H9 (cell line): ENCODE results near the gene SLAMF7. TPM values are rescaled to one million over a fixed set of nuclear protein-coding genes. Genes with fewer than 3 reads are reported as not detected.

Source experiments
- DNase-seq: peaks from one replicate; pipeline ENCODE4 v3.0.0-alpha.2; 2017
- H2AFZ ChIP-seq: one replicate; pipeline ENCODE4 v1.6.1; 2013; ENCODE audit warnings: mild to moderate bottlenecking, low read length, control low read depth, moderate library complexity
- H2AK5ac ChIP-seq: 2 replicates; pipeline ENCODE4 v1.6.1; 2013; ENCODE audit warnings: low read length, control low read depth, mixed read lengths; ENCODE audit not compliant: insufficient read length
- H2BK120ac ChIP-seq: one replicate; pipeline ENCODE4 v1.6.1; 2013; ENCODE audit warnings: low read depth, mild to moderate bottlenecking, low read length, control low read depth, inconsistent platforms; ENCODE audit not compliant: poor library complexity, severe bottlenecking
- H2BK12ac ChIP-seq: 2 replicates; pipeline ENCODE4 v1.6.1; 2013; ENCODE audit warnings: low read length, control low read depth, mixed read lengths, low read depth; ENCODE audit not compliant: insufficient read length
- H2BK15ac ChIP-seq: 2 replicates; pipeline ENCODE4 v1.6.1; 2013; ENCODE audit warnings: low read depth, low read length, control low read depth
- H2BK20ac ChIP-seq: one replicate; pipeline ENCODE4 v1.6.1; 2013; ENCODE audit warnings: low read depth, mild to moderate bottlenecking, low read length, control low read depth, inconsistent platforms; ENCODE audit not compliant: poor library complexity, severe bottlenecking
- H2BK5ac ChIP-seq: 2 replicates; pipeline ENCODE4 v1.6.1; 2013; ENCODE audit warnings: low read length, control low read depth, mixed read lengths; ENCODE audit not compliant: insufficient read length
- H3K14ac ChIP-seq: 2 replicates; pipeline ENCODE4 v1.6.1; 2013; ENCODE audit warnings: low read length, control low read depth; ENCODE audit not compliant: insufficient read depth
- H3K18ac ChIP-seq: 2 replicates; pipeline ENCODE4 v1.6.1; 2013; ENCODE audit warnings: low read depth, mild to moderate bottlenecking, mixed read lengths, low read length, control low read depth; ENCODE audit not compliant: insufficient read length
- H3K23ac ChIP-seq: 2 replicates; pipeline ENCODE4 v1.6.1; 2013; ENCODE audit warnings: low read length, control low read depth, mixed read lengths, low read depth; ENCODE audit not compliant: insufficient read length
- H3K23me2 ChIP-seq: 2 replicates; pipeline ENCODE4 v1.6.1; 2013; ENCODE audit warnings: low read depth, mild to moderate bottlenecking, mixed read lengths, low read length, control low read depth; ENCODE audit not compliant: insufficient read length, poor library complexity, severe bottlenecking
- H3K27ac ChIP-seq: 2 replicates; pipeline ENCODE4 v1.5.1; 2013; ENCODE audit warnings: low read length, control low read depth, mixed read lengths, low read depth; ENCODE audit not compliant: insufficient read length
- H3K27me3 ChIP-seq: 2 replicates; pipeline ENCODE4 v1.6.1; 2013; ENCODE audit warnings: low read length, control low read depth, inconsistent platforms; ENCODE audit not compliant: insufficient read depth
- H3K4ac ChIP-seq: 2 replicates; pipeline ENCODE4 v1.6.1; 2013; ENCODE audit warnings: low read depth, mild to moderate bottlenecking, control low read depth, inconsistent platforms, low read length, moderate library complexity
- H3K4me1 ChIP-seq: 2 replicates; pipeline ENCODE4 v1.6.1; 2013; ENCODE audit warnings: low read length, control low read depth, inconsistent platforms; ENCODE audit not compliant: insufficient read depth
- H3K4me2 ChIP-seq: 2 replicates; pipeline ENCODE4 v1.6.1; 2013; ENCODE audit warnings: low read length, control low read depth, mixed read lengths; ENCODE audit not compliant: insufficient read length, insufficient read depth
- H3K56ac ChIP-seq: 2 replicates; pipeline ENCODE4 v1.6.1; 2013; ENCODE audit warnings: low read depth, mild to moderate bottlenecking, mixed read lengths, low read length, control low read depth; ENCODE audit not compliant: insufficient read length
- H3K79me1 ChIP-seq: 2 replicates; pipeline ENCODE4 v1.6.1; 2013; ENCODE audit warnings: low read depth, mild to moderate bottlenecking, moderate library complexity, low read length, control low read depth, inconsistent platforms; ENCODE audit not compliant: insufficient read depth, poor library complexity, severe bottlenecking
- H3K79me2 ChIP-seq: 2 replicates; pipeline ENCODE4 v1.6.1; 2013; ENCODE audit warnings: low read length, control low read depth, inconsistent platforms; ENCODE audit not compliant: insufficient read depth
- H3K9ac ChIP-seq: 2 replicates; pipeline ENCODE4 v1.6.1; 2013; ENCODE audit warnings: low read length, control low read depth, mixed read lengths; ENCODE audit not compliant: insufficient read length; ENCODE audit errors: extremely low read depth
- H3K9me3 ChIP-seq: one replicate; pipeline ENCODE4 v1.6.1; 2013; ENCODE audit warnings: low read depth, low read length, inconsistent platforms; ENCODE audit not compliant: control insufficient read depth
- H3T11ph ChIP-seq: one replicate; pipeline ENCODE4 v1.6.1; 2013; ENCODE audit warnings: mild to moderate bottlenecking, low read length, control low read depth, inconsistent platforms
- H4K20me1 ChIP-seq: one replicate; pipeline ENCODE4 v1.6.1; 2013; ENCODE audit not compliant: control insufficient read depth, insufficient read length, insufficient read depth
- H4K5ac ChIP-seq: 2 replicates; pipeline ENCODE4 v1.6.1; 2013; ENCODE audit warnings: low read depth, mild to moderate bottlenecking, mixed read lengths, low read length, control low read depth; ENCODE audit not compliant: insufficient read length
- H4K8ac ChIP-seq: replicated peaks from 2 replicates; pipeline ENCODE4 v1.6.1; 2013; ENCODE audit warnings: low read length, control low read depth, mixed read lengths, low read depth; ENCODE audit not compliant: insufficient read length
- H4K91ac ChIP-seq: 2 replicates; pipeline ENCODE4 v1.6.1; 2013; ENCODE audit warnings: low read depth, mild to moderate bottlenecking, moderate library complexity, mixed read lengths, low read length, control low read depth; ENCODE audit not compliant: insufficient read length
- H3K27ac Mint-ChIP-seq, 3 experiments: 2 replicates in 2 of 3; 3 replicates in 1 of 3; pipeline ENCODE4 v1.8.0; 2020 to 2021; ENCODE audit warnings: mixed read lengths in 3 of 3, mild to moderate bottlenecking in 1 of 3, moderate library complexity in 1 of 3
- H3K27me3 Mint-ChIP-seq: 2 replicates; pipeline ENCODE4 v1.8.0; 2021; ENCODE audit warnings: low read depth, mild to moderate bottlenecking, moderate library complexity, mixed read lengths
- H3K36me3 Mint-ChIP-seq, 3 experiments: 2 replicates in 2 of 3; 3 replicates in 1 of 3; pipeline ENCODE4 v1.8.0; 2020 to 2021; ENCODE audit warnings: low read depth in 3 of 3, mixed read lengths in 3 of 3; ENCODE audit not compliant: insufficient read depth in 1 of 3
- H3K4me1 Mint-ChIP-seq, 2 experiments: 2 replicates each; pipeline ENCODE4 v1.8.0; 2020; ENCODE audit warnings: mixed read lengths in 2 of 2
- H3K4me3 Mint-ChIP-seq, 2 experiments: 2 replicates in 1 of 2; 3 replicates in 1 of 2; pipeline ENCODE4 v1.8.0; 2020 to 2021; ENCODE audit warnings: mild to moderate bottlenecking in 2 of 2, mixed read lengths in 2 of 2, moderate library complexity in 1 of 2
- H3K9me3 Mint-ChIP-seq, 2 experiments: 2 replicates in 1 of 2; 3 replicates in 1 of 2; pipeline ENCODE4 v1.8.0; 2020; ENCODE audit warnings: mild to moderate bottlenecking in 2 of 2, mixed read lengths in 2 of 2, moderate library complexity in 1 of 2
- CTCF ChIP-seq: fragments of 200-600 bp; sonication (generic); conservative IDR thresholded peaks from 3 replicates; pipeline ENCODE4 v1.8.0; 2021; ENCODE audit warnings: antibody characterized with exemption, mild to moderate bottlenecking
- WGBS: extraction: QIAGEN DNeasy Blood & Tissue Kit; methylation state at CpG from one replicate; pipeline ENCODE4 v1.1.7; 2013; ENCODE audit warnings: missing lambda C conversion rate, low lambda C conversion rate, mixed read lengths; ENCODE audit not compliant: insufficient read length; ENCODE audit errors: extremely low coverage; 5-methylcytosine and 5-hydroxymethylcytosine counted together
- total RNA-seq: library from RNA; stranded (reverse); gene quantifications from 2 replicates; pipeline ENCODE4 v1.2.1, GENCODE V29; 2021

Gene SLAMF7
- total RNA-seq, 1 experiment from 2014 or later = not detected

- no peak for TF ChIP-seq CTCF
- no peak for DNase-seq
- Histone ChIP-seq H4K20me1 (no peaks in the 10 kb centered on the region), H2BK20ac (no peak overlapping the region), H4K5ac (no peak overlapping the region), H3K4me1 (no peaks in the 10 kb centered on the region), H3T11ph (no peak overlapping the region), H2AK5ac (no peak overlapping the region), H3K14ac (no peak overlapping the region), H3K9me3 (no peaks in the 10 kb centered on the region), H3K27me3 (no peaks in the 10 kb centered on the region), H4K91ac (no peak overlapping the region), H3K4ac (no peak overlapping the region), H3K18ac (no peak overlapping the region), H2BK12ac (no peak overlapping the region), H3K79me1 (no peaks in the 10 kb centered on the region), H2BK15ac (no peak overlapping the region), H4K8ac (no peak overlapping the region), H3K79me2 (no peaks in the 10 kb centered on the region), H3K27ac (no peak overlapping the region), H2AFZ (no peak overlapping the region), H3K56ac (no peak overlapping the region), H3K23ac (no peak overlapping the region), H3K23me2 (no peaks in the 10 kb centered on the region), H3K9ac (no peak overlapping the region), H3K4me2 (no peak overlapping the region), H2BK120ac (no peak overlapping the region), H2BK5ac (no peak overlapping the region)
- H3K27me3 Mint-ChIP-seq = no peaks in the 10 kb centered on the region
- no CpG with 5 or more reads among the region's 8 CpGs for WGBS
- H3K4me1 Mint-ChIP-seq = peaks cover 7 to 12% of the 10 kb centered on the region in 2 experiments; a peak in 3 of 4 replicates
- H3K9me3 Mint-ChIP-seq = peaks cover 11 to 13% of the 10 kb centered on the region in 2 experiments
- peaks cover 1 to 11% (median 7%) of the 10 kb centered on the region in 3 experiments; a peak in 5 of 7 replicates for H3K36me3 Mint-ChIP-seq
- H3K27ac Mint-ChIP-seq = no peak overlapping the region; a peak in 2 of 7 replicates
- no peak overlapping the region for H3K4me3 Mint-ChIP-seq
Observed at GRCh38 chr1:160781186-160781766, 42.2 kb downstream of the SLAMF7 start.
